Loucy (cell line): Measurements from ENCODE around the gene GABRB2.

Experiments
- H2AFZ ChIP-seq: fragments of 200-600 bp; sonication (generic); 2 replicates; pipeline ENCODE4 v1.6.0; 2016; ENCODE audit warnings: antibody characterized with exemption, mild to moderate bottlenecking, low read length, moderate library complexity
- H3F3A ChIP-seq: fragments of 200-600 bp; 2 replicates; pipeline ENCODE4 v1.6.0; 2016; ENCODE audit warnings: antibody characterized with exemption, low read depth, mild to moderate bottlenecking
- H3K27me3 ChIP-seq: fragments of 200-600 bp; sonication (generic); 2 replicates; pipeline ENCODE4 v1.6.1; 2014; ENCODE audit warnings: low read length, mild to moderate bottlenecking; ENCODE audit not compliant: insufficient read depth, poor library complexity, severe bottlenecking
- H3K36me3 ChIP-seq: fragments of 200-600 bp; sonication (generic); 2 replicates; pipeline ENCODE4 v1.6.1; 2016; ENCODE audit warnings: low read length; ENCODE audit not compliant: insufficient read depth
- H3K4me1 ChIP-seq: fragments of 200-600 bp; sonication (generic); 2 replicates; pipeline ENCODE4 v1.5.1; 2014; ENCODE audit warnings: low read length, mild to moderate bottlenecking; ENCODE audit not compliant: insufficient read depth, poor library complexity, severe bottlenecking
- H3K4me2 ChIP-seq: fragments of 200-600 bp; sonication (generic); 2 replicates; pipeline ENCODE4 v1.6.0; 2014; ENCODE audit warnings: antibody characterized with exemption, low read length, low read depth, mild to moderate bottlenecking; ENCODE audit not compliant: poor library complexity, severe bottlenecking
- H3K4me3 ChIP-seq: fragments of 200-600 bp; sonication (generic); 2 replicates; pipeline ENCODE4 v1.5.1; 2014; ENCODE audit warnings: low read length, mild to moderate bottlenecking, mixed read lengths; ENCODE audit not compliant: poor library complexity, severe bottlenecking
- H3K79me2 ChIP-seq: fragments of 200-600 bp; sonication (generic); 2 replicates; pipeline ENCODE4 v1.6.1; 2014; ENCODE audit warnings: low read length; ENCODE audit not compliant: insufficient read depth
- H3K9ac ChIP-seq: fragments of 200-600 bp; sonication (generic); 2 replicates; pipeline ENCODE4 v1.6.0; 2014; ENCODE audit warnings: mild to moderate bottlenecking, low read depth, low read length, moderate library complexity; ENCODE audit not compliant: poor library complexity, severe bottlenecking
- H3K9me2 ChIP-seq: fragments of 200-600 bp; sonication (generic); replicated peaks from 2 replicates; pipeline ENCODE4 v1.6.1; 2016; ENCODE audit warnings: low read depth, low read length, mixed read lengths
- H3K9me3 ChIP-seq: fragments of 200-600 bp; sonication (generic); 2 replicates; pipeline ENCODE4 v1.6.1; 2014; ENCODE audit warnings: mild to moderate bottlenecking, antibody characterized with exemption, low read length, low read depth; ENCODE audit not compliant: insufficient read depth
- H4K20me1 ChIP-seq: fragments of 200-600 bp; sonication (generic); 2 replicates; pipeline ENCODE4 v1.6.0; 2014; ENCODE audit warnings: antibody characterized with exemption, low read length, mild to moderate bottlenecking; ENCODE audit not compliant: insufficient read depth, poor library complexity, severe bottlenecking
- EZH2phosphoT487 ChIP-seq: fragments of 200-600 bp; IDR thresholded peaks from 2 replicates; pipeline ENCODE4 v1.6.1; 2018; ENCODE audit warnings: antibody characterized with exemption, mild to moderate bottlenecking, moderate library complexity, borderline replicate concordance
- TF ChIP-seq, protein P1 (sequence below): fragments of 200-600 bp; sonication (generic); conservative IDR thresholded peaks from 2 replicates; pipeline ENCODE4 v1.5.1; 2014; ENCODE audit warnings: mild to moderate bottlenecking, antibody characterized with exemption, low read length

GABRB2 gene

DNA sequence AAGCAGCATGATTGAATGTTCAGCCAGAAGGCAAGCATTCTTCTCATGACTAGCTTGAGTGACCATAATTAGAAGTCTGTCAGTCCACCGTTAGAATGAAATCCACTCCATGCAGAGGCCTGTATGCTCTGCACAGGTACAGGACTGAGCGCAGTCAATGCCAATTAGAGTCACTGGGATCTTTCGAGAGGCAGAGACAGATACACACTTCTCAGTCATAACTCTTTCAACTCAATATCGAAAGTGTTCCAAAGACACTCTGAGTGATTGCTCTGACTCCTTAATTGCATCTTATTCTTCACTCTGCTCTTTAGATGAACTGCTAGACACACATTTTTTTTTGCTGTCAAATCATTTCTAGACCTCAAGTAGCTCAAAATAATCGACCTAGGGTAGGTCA lies 203.6 kb downstream of the GABRB2 start:
- H3K4me3 ChIP-seq = no peak overlapping the region
- H2AFZ ChIP-seq = no peak overlapping the region
- no peaks in the 10 kb centered on the region for H3K79me2 ChIP-seq
- no peaks in the 10 kb centered on the region for H3K36me3 ChIP-seq
- H3F3A ChIP-seq = no peaks in the 10 kb centered on the region
- no peaks in the 10 kb centered on the region for H3K27me3 ChIP-seq
- no peaks in the 10 kb centered on the region for H3K4me1 ChIP-seq
- no peaks in the 10 kb centered on the region for H3K9me3 ChIP-seq
- no peaks in the 10 kb centered on the region for H3K9me2 ChIP-seq
- H3K9ac ChIP-seq = no peak overlapping the region
- H3K4me2 ChIP-seq = no peak overlapping the region
- no peak for TF ChIP-seq EZH2phosphoT487
- TF ChIP-seq, protein P1, sequence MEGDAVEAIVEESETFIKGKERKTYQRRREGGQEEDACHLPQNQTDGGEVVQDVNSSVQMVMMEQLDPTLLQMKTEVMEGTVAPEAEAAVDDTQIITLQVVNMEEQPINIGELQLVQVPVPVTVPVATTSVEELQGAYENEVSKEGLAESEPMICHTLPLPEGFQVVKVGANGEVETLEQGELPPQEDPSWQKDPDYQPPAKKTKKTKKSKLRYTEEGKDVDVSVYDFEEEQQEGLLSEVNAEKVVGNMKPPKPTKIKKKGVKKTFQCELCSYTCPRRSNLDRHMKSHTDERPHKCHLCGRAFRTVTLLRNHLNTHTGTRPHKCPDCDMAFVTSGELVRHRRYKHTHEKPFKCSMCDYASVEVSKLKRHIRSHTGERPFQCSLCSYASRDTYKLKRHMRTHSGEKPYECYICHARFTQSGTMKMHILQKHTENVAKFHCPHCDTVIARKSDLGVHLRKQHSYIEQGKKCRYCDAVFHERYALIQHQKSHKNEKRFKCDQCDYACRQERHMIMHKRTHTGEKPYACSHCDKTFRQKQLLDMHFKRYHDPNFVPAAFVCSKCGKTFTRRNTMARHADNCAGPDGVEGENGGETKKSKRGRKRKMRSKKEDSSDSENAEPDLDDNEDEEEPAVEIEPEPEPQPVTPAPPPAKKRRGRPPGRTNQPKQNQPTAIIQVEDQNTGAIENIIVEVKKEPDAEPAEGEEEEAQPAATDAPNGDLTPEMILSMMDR = no peak
- no peaks in the 10 kb centered on the region for H4K20me1 ChIP-seq

DNA sequence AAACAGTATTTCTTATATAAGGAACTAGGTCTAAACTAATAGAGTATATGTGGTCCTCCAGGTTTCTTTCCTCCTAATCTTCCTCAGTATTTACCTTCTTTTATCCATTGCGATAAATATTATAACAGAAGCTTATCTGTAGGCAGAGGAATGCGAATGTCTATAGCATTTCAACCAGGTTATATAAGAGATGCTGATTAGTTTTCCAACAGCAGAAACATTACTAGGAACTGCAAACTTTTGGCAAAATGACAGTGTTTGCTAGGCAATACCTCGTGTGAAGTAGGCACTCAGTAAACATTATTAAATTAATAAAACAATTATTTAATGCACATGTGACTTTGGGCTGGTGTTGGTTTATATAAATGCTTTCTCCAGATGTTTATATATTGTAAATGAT lies 206.5 kb downstream of the GABRB2 start:
- Histone ChIP-seq H3K36me3 (no peaks in the 10 kb centered on the region), H3K27me3 (no peaks in the 10 kb centered on the region), H3K9me3 (no peaks in the 10 kb centered on the region), H2AFZ (no peak overlapping the region), H3K9ac (no peak overlapping the region), H3K4me1 (no peaks in the 10 kb centered on the region), H3K4me2 (no peak overlapping the region), H3K79me2 (no peaks in the 10 kb centered on the region), H3K9me2 (no peaks in the 10 kb centered on the region), H3F3A (no peaks in the 10 kb centered on the region), H4K20me1 (no peaks in the 10 kb centered on the region), H3K4me3 (no peak overlapping the region)
- no peak for TF ChIP-seq EZH2phosphoT487
- TF ChIP-seq, protein P1 = no peak

DNA sequence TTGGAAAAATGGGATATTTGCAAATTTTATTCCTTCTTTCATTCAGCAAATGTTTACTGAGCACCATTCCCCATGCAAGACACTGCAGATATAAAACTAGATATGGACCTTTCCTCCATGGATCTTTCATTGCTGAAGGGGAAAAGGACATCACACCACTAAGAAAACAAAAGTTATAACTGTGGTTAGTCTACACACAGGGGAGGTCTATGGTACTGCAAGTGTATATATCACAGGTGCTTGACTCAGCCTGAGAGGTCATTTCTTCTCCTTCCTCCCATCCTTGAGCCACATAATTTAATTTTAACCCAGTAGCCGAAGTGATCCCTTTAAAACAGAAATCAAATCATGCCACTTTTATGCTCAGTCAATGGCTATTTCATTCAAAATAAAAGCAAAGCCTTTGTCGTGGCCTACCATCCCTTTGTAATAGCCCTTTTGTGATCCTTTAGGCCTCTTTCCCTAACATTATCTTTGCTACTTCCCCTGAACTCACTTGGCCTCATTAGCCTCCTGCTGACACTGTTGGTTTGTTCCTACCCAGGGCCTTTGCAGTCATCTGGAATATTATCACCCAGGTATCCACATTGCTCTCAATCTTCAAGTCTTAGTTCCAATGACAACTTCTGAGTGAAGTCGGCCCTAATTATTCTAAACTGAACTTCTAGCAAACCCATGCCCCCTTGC lies 213.2 kb downstream of the GABRB2 start:
- Histone ChIP-seq H3K4me1 (no peaks in the 10 kb centered on the region), H3K36me3 (no peaks in the 10 kb centered on the region), H3F3A (no peaks in the 10 kb centered on the region), H3K4me2 (no peak overlapping the region), H3K4me3 (no peak overlapping the region), H3K79me2 (no peaks in the 10 kb centered on the region), H3K9me2 (no peaks in the 10 kb centered on the region), H3K27me3 (no peaks in the 10 kb centered on the region), H3K9me3 (no peaks in the 10 kb centered on the region), H4K20me1 (no peaks in the 10 kb centered on the region), H3K9ac (no peak overlapping the region), H2AFZ (no peak overlapping the region)
- TF ChIP-seq, protein P1 = no peak
- TF ChIP-seq EZH2phosphoT487 = no peak
